A549 (cell line): ENCODE measurements around the gene STAG3. TPM values are rescaled to one million over a fixed set of nuclear protein-coding genes. Genes with fewer than 3 reads are reported as not detected.
A peak's percentile ranks its signal among the peaks of the same experiment; 100 is the strongest.

Experiments used
- ATAC-seq, 2 experiments: fragments of 200-7000 bp in 1 of 2; fragments of >200 bp in 1 of 2; cut with Nextera tagmentation in 1 of 2; cut with Tn5 transposase in 1 of 2; 3 replicates each; pipeline versions ENCODE4 v1.8.0 to v1.9.1; 2018 to 2020; ENCODE audit warnings: mild to moderate bottlenecking in 1 of 2, moderate library complexity in 1 of 2
- CTCF ChIA-PET: fragments of 300-600 bp; sonication (Branson Sonifier 250); formaldehyde crosslinking; extraction: SDS; loops from one replicate; lab custom pipeline; 2021; ENCODE audit warnings: antibody characterized with exemption, inconsistent platforms; lab: Yijun Ruan, JAX
- POLR2A ChIA-PET: fragments of 350-600 bp; formaldehyde crosslinking; extraction: SDS; loops from one replicate; lab custom pipeline; 2021; ENCODE audit warnings: antibody characterized with exemption, inconsistent platforms; lab: Yijun Ruan, JAX
- DNase-seq, 2 experiments: peaks; one replicate each; pipeline versions ENCODE4 v3.0.0 to v3.0.0-alpha.2; 2011 to 2016; ENCODE audit warnings: low read depth in 1 of 2, low spot score in 1 of 2
- FAIRE-seq: peaks from 2 replicates; lab custom pipeline; 2011; peaks lifted over from hg19 to GRCh38; lab: Jason Lieb, UNC
- H3K27ac ChIP-seq, 2 experiments: fragments of >200 bp; sonication (Bioruptor Twin); formaldehyde crosslinking; 3 replicates each; pipeline ENCODE4 v1.5.1; 2016 to 2017
- H3K4me1 ChIP-seq: fragments of >200 bp; sonication (Bioruptor Twin); formaldehyde crosslinking; 3 replicates; pipeline ENCODE4 v1.6.1; 2016
- H3K4me2 ChIP-seq: fragments of >200 bp; sonication (Bioruptor Twin); formaldehyde crosslinking; 3 replicates; pipeline ENCODE4 v1.6.1; 2016
- H3K4me3 ChIP-seq: fragments of >200 bp; sonication (Bioruptor Twin); formaldehyde crosslinking; 3 replicates; pipeline ENCODE4 v1.5.1; 2016
- H3K9me3 ChIP-seq: fragments of >200 bp; sonication (Bioruptor Twin); formaldehyde crosslinking; 3 replicates; pipeline ENCODE4 v1.6.1; 2016
- CBX8 ChIP-seq: fragments of 200-600 bp; sonication (generic); IDR thresholded peaks from 2 replicates; pipeline ENCODE4 v1.6.1; 2016
- CHD4 ChIP-seq: fragments of 200-600 bp; sonication (generic); IDR thresholded peaks from 2 replicates; pipeline ENCODE4 v1.6.1; 2016; ENCODE audit warnings: antibody characterized with exemption, mild to moderate bottlenecking, borderline replicate concordance
- FOSB ChIP-seq: fragments of 250-450 bp; sonication (Bioruptor Pico); IDR thresholded peaks from 2 replicates; pipeline ENCODE4 v1.5.0; 2020; ENCODE audit warnings: mild to moderate bottlenecking, moderate library complexity
- FOSL2 ChIP-seq, 2 experiments: fragments of 450-650 bp in 1 of 2; fragments of >200 bp in 1 of 2; sonication (Bioruptor Twin) in 1 of 2; formaldehyde crosslinking; IDR thresholded peaks; 2 replicates each; pipeline versions ENCODE4 v1.5.0 to v1.6.1; 2016 to 2020; ENCODE audit warnings: mild to moderate bottlenecking in 1 of 2, moderate library complexity in 1 of 2
- HOXB13 ChIP-seq: fragments of 250-450 bp; sonication (Bioruptor Pico); IDR thresholded peaks from 2 replicates; pipeline ENCODE4 v1.5.0; 2020; ENCODE audit warnings: low read depth, mild to moderate bottlenecking, moderate library complexity
- JUN ChIP-seq, 2 experiments: fragments of >200 bp; sonication (Bioruptor Twin); formaldehyde crosslinking; IDR thresholded peaks; 2 replicates in 1 of 2; 3 replicates in 1 of 2; pipeline ENCODE4 v1.6.1; 2016 to 2017
- JUNB ChIP-seq: fragments of >200 bp; sonication (Bioruptor Twin); formaldehyde crosslinking; IDR thresholded peaks from 2 replicates; pipeline ENCODE4 v1.6.1; 2016
- KDM1A ChIP-seq: fragments of 200-600 bp; sonication (generic); IDR thresholded peaks from 2 replicates; pipeline ENCODE4 v1.6.1; 2016; ENCODE audit warnings: low read depth, mild to moderate bottlenecking
- MAFK ChIP-seq: fragments of 450-650 bp; IDR thresholded peaks from 2 replicates; pipeline ENCODE4 v1.6.1; 2014; ENCODE audit not compliant: partially characterized antibody
- MAZ ChIP-seq: fragments of 150-350 bp; IDR thresholded peaks from 2 replicates; pipeline ENCODE4 v1.6.1; 2014; ENCODE audit warnings: antibody characterized with exemption, low read depth, low read length, borderline replicate concordance
- MYC ChIP-seq: IDR thresholded peaks from 2 replicates; pipeline ENCODE4 v1.6.1; 2012; ENCODE audit warnings: mild to moderate bottlenecking, inconsistent platforms, low read length, improper control_type of control experiment, borderline replicate concordance
- NFE2L2 ChIP-seq: fragments of 150-350 bp; conservative IDR thresholded peaks from 2 replicates; pipeline ENCODE4 v1.6.1; 2014; ENCODE audit warnings: low read length
- NPAS2 ChIP-seq: fragments of 250-450 bp; sonication (Bioruptor Pico); IDR thresholded peaks from 2 replicates; pipeline ENCODE4 v1.8.0; 2022; ENCODE audit warnings: mild to moderate bottlenecking, moderate library complexity, borderline replicate concordance
- NR3C1 ChIP-seq: fragments of >200 bp; sonication (Bioruptor Twin); formaldehyde crosslinking; IDR thresholded peaks from 3 replicates; pipeline ENCODE4 v1.6.1; 2017
- RARB ChIP-seq: fragments of 250-450 bp; sonication (Bioruptor Pico); IDR thresholded peaks from 2 replicates; pipeline ENCODE4 v1.8.0; 2021; ENCODE audit warnings: mild to moderate bottlenecking, moderate library complexity
- RCOR1 ChIP-seq: fragments of 150-350 bp; IDR thresholded peaks from 2 replicates; pipeline ENCODE4 v1.6.1; 2014; ENCODE audit warnings: antibody characterized with exemption, low read length, low read depth
- TP53 ChIP-seq: fragments of 250-450 bp; sonication (Bioruptor Pico); IDR thresholded peaks from 2 replicates; pipeline ENCODE4 v1.5.0; 2021; ENCODE audit warnings: mild to moderate bottlenecking, moderate library complexity
- ZSCAN20 ChIP-seq: fragments of 250-450 bp; sonication (Bioruptor Pico); IDR thresholded peaks from 2 replicates; pipeline ENCODE4 v1.8.0; 2022; ENCODE audit warnings: mild to moderate bottlenecking, moderate library complexity
- WGBS: methylation state at CpG from one replicate; pipeline ENCODE4 v1.1.6; 2017; ENCODE audit errors: missing lambda C conversion rate; 5-methylcytosine and 5-hydroxymethylcytosine counted together
- polyA plus RNA-seq, 4 experiments: library from polyadenylated mRNA; depleted of rRNA in 3 of 4; stranded (reverse); fragments of >200 nt; fragmentation: RNase III in 1 of 4; extraction: RNeasy Plus Mini Kit Qiagen cat#74134 plus additional on column Dnase treatment in 1 of 4; gene quantifications; 2 replicates in 3 of 4; 3 replicates in 1 of 4; pipeline ENCODE4 v1.2.3, GENCODE V29; 2011 to 2017
- TF ChIP-seq, protein P1 (sequence below): fragments of 250-450 bp; sonication (Bioruptor Pico); IDR thresholded peaks from 2 replicates; pipeline ENCODE4 v1.5.0; 2021; ENCODE audit warnings: mild to moderate bottlenecking, moderate library complexity, borderline replicate concordance
- TF ChIP-seq, protein P2 (sequence below): fragments of 150-350 bp; IDR thresholded peaks from 2 replicates; pipeline ENCODE4 v1.6.1; 2014; ENCODE audit warnings: low read depth, mild to moderate bottlenecking, low read length
- TF ChIP-seq, protein P3 (sequence below): IDR thresholded peaks from 2 replicates; pipeline ENCODE4 v1.6.1; 2012; ENCODE audit warnings: low read depth, borderline replicate concordance
- TF ChIP-seq, protein P4 (sequence below): fragments of 200-600 bp; sonication (generic); IDR thresholded peaks from 2 replicates; pipeline ENCODE4 v1.6.1; 2016; ENCODE audit warnings: antibody characterized with exemption, mild to moderate bottlenecking, moderate library complexity

Gene STAG3
- polyA plus RNA-seq, 2 of the 4 experiments (the other 2 are of a cell fraction) = 0.25 to 0.50 TPM

DNA sequence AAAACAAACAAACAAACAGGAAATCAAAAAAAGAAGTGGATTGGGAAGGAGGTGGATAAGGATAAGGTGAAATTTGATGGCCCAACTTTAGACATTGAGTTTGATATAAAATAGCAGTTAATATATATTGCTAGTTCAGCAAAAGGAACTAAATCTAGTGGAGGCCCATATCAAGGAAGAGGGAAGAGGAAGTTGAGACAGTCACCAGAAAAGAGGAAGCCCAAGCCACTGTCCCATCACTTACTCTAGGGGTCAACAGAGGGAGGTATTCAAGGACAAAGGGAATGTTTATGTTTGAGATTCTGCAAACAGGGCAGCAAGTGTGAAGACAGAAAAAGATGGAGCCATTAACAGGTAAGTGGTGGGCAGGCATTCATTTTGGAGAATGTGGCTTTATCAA is 25.3 kb upstream of the STAG3 start:
- Histone ChIP-seq H3K27ac (no peak overlapping the region), H3K9me3 (no peaks in the 10 kb centered on the region), H3K4me3 (no peak overlapping the region)
- FAIRE-seq (no peak), DNase-seq (no peak)
- TF ChIP-seq, protein P1, sequence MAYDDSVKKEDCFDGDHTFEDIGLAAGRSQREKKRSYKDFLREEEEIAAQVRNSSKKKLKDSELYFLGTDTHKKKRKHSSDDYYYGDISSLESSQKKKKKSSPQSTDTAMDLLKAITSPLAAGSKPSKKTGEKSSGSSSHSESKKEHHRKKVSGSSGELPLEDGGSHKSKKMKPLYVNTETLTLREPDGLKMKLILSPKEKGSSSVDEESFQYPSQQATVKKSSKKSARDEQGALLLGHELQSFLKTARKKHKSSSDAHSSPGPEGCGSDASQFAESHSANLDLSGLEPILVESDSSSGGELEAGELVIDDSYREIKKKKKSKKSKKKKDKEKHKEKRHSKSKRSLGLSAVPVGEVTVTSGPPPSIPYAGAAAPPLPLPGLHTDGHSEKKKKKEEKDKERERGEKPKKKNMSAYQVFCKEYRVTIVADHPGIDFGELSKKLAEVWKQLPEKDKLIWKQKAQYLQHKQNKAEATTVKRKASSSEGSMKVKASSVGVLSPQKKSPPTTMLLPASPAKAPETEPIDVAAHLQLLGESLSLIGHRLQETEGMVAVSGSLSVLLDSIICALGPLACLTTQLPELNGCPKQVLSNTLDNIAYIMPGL (CRISPR knock-in tag) = no peak
- peak; percentile 17 for TF ChIP-seq MAFK
- TF ChIP-seq, all 56 proteins: peak for 1
- ATAC-seq = no peak
- ChIA-PET CTCF (interaction anchor here (0.6 to 23.1 kb wide), 2 partner anchors 11 to 18 kb away, joined by 3 to 245 read pairs; no protein-coding TSS in a partner anchor), POLR2A (interaction anchor here (0.7 kb wide), 1 partner anchor 25 kb away, joined by 4 read pairs; the partner anchor contains the start of gene MBLAC1)
- Histone ChIP-seq H3K4me1 (peaks cover 38% of the 10 kb centered on the region), H3K4me2 (no peak overlapping the region)

DNA sequence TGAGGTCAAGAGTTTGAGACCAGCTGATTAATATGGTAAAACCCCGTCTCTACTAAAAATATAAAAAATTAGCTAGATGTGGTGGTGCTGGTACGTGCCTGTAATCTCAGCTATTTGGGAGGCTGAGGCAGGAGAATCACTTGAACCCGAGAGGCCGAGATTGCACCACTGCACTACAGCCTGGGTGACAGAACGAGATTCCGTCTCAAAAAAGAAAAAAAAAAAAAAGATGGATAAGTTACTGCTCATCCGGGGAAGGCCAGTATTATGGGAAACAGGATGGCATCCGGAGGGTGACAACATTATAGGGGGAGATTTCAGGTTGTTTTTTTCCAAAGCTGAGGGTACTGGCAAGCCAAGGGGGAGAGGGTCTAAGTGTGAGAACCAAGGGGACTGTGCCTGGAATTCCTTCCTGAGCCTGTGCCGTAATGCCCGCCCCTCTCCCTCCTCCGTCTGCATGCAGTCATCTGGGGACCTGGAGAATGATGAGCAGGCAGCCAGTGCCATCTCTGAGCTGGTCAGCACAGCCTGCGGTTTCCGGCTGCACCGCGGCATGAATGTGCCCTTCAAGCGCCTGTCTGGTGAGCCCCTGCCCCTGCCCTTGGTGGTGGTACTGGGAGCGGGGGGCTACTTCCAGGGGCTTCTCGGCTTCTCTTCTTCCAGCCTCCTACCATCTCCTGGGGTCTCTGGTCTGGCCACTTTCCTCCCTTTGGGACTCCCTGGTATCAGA is 24.6 kb upstream of the STAG3 start:
- no peak for ATAC-seq
- no peak for FAIRE-seq
- Histone ChIP-seq H3K4me2 (no peak overlapping the region), H3K4me3 (no peak overlapping the region), H3K27ac (no peak overlapping the region)
- no peak for DNase-seq
- 89% methylated on average over 14 of the region's 18 CpGs for WGBS
- TF ChIP-seq, protein P2, sequence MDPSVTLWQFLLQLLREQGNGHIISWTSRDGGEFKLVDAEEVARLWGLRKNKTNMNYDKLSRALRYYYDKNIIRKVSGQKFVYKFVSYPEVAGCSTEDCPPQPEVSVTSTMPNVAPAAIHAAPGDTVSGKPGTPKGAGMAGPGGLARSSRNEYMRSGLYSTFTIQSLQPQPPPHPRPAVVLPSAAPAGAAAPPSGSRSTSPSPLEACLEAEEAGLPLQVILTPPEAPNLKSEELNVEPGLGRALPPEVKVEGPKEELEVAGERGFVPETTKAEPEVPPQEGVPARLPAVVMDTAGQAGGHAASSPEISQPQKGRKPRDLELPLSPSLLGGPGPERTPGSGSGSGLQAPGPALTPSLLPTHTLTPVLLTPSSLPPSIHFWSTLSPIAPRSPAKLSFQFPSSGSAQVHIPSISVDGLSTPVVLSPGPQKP = no peak
- no peak for TF ChIP-seq RARB (CRISPR knock-in tag)
- no peak for TF ChIP-seq TP53 (CRISPR knock-in tag)
- no peak for TF ChIP-seq MYC
- TF ChIP-seq NR3C1 = no peak
- TF ChIP-seq JUN (IDR thresholded peaks at IDR 0.05) = no peak
- TF ChIP-seq NPAS2 (CRISPR knock-in tag) = no peak
- TF ChIP-seq JUNB = no peak
- TF ChIP-seq, protein P3, sequence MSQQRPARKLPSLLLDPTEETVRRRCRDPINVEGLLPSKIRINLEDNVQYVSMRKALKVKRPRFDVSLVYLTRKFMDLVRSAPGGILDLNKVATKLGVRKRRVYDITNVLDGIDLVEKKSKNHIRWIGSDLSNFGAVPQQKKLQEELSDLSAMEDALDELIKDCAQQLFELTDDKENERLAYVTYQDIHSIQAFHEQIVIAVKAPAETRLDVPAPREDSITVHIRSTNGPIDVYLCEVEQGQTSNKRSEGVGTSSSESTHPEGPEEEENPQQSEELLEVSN = no peak
- no peak for TF ChIP-seq KDM1A
- no peak for TF ChIP-seq CHD4
- no peak for TF ChIP-seq FOSL2 (IDR thresholded peaks at IDR 0.05)
- no peak for TF ChIP-seq FOSL2 (CRISPR knock-in tag; IDR thresholded peaks at IDR 0.05)
- no peak for TF ChIP-seq HOXB13 (CRISPR knock-in tag)
- TF ChIP-seq RCOR1 = no peak
- no peak for TF ChIP-seq CBX8
- TF ChIP-seq NFE2L2 = no peak
- TF ChIP-seq, protein P4, sequence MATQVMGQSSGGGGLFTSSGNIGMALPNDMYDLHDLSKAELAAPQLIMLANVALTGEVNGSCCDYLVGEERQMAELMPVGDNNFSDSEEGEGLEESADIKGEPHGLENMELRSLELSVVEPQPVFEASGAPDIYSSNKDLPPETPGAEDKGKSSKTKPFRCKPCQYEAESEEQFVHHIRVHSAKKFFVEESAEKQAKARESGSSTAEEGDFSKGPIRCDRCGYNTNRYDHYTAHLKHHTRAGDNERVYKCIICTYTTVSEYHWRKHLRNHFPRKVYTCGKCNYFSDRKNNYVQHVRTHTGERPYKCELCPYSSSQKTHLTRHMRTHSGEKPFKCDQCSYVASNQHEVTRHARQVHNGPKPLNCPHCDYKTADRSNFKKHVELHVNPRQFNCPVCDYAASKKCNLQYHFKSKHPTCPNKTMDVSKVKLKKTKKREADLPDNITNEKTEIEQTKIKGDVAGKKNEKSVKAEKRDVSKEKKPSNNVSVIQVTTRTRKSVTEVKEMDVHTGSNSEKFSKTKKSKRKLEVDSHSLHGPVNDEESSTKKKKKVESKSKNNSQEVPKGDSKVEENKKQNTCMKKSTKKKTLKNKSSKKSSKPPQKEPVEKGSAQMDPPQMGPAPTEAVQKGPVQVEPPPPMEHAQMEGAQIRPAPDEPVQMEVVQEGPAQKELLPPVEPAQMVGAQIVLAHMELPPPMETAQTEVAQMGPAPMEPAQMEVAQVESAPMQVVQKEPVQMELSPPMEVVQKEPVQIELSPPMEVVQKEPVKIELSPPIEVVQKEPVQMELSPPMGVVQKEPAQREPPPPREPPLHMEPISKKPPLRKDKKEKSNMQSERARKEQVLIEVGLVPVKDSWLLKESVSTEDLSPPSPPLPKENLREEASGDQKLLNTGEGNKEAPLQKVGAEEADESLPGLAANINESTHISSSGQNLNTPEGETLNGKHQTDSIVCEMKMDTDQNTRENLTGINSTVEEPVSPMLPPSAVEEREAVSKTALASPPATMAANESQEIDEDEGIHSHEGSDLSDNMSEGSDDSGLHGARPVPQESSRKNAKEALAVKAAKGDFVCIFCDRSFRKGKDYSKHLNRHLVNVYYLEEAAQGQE = no peak
- TF ChIP-seq FOSB (CRISPR knock-in tag) = no peak
- TF ChIP-seq MAZ = no peak
- no peak for TF ChIP-seq ZSCAN20 (CRISPR knock-in tag)
- TF ChIP-seq, all 56 proteins: peak for 0
- CTCF ChIA-PET = interaction anchor here (23.1 kb wide), 1 partner anchor 19 kb away, joined by 245 read pairs; no protein-coding TSS in a partner anchor
- Histone ChIP-seq H3K4me1 (peaks cover 42% of the 10 kb centered on the region), H3K9me3 (no peaks in the 10 kb centered on the region)
- POLR2A ChIA-PET = no interaction called here
